Duodenal mucosa (tissue), 2 donors: ENCODE results near the gene C9orf40.
A peak's percentile ranks its signal among the peaks of the same experiment; 100 is the strongest.

Experiments
- H3K27ac ChIP-seq: one replicate; pipeline ENCODE4 v1.7.0; 2013; ENCODE audit warnings: low read depth, low read length
- H3K27me3 ChIP-seq, 2 donors: one replicate each; pipeline ENCODE4 v1.7.0; 2013; ENCODE audit warnings: low read length in 2 of 2, control low read depth in 1 of 2; ENCODE audit not compliant: insufficient read depth in 2 of 2, control insufficient read depth in 1 of 2
- H3K36me3 ChIP-seq, 2 donors: one replicate each; pipeline ENCODE4 v1.7.0; 2013; ENCODE audit warnings: low read length in 2 of 2, control low read depth in 1 of 2; ENCODE audit not compliant: insufficient read depth in 2 of 2, control insufficient read depth in 1 of 2
- H3K4me1 ChIP-seq, 2 donors: one replicate each; pipeline ENCODE4 v1.7.0; 2013; ENCODE audit warnings: low read length in 2 of 2, control low read depth in 1 of 2; ENCODE audit not compliant: insufficient read depth in 2 of 2, control insufficient read depth in 1 of 2
- H3K4me3 ChIP-seq, 2 donors: one replicate each; pipeline ENCODE4 v1.7.0; 2013; ENCODE audit warnings: low read length in 2 of 2, low read depth in 1 of 2
- H3K9ac ChIP-seq, 2 donors: one replicate each; pipeline ENCODE4 v1.7.0; 2013; ENCODE audit warnings: low read length in 2 of 2, low read depth in 1 of 2
- H3K9me3 ChIP-seq, 2 donors: one replicate each; pipeline ENCODE4 v1.7.0; 2013; ENCODE audit warnings: low read length in 2 of 2, control low read depth in 1 of 2; ENCODE audit not compliant: control insufficient read depth in 1 of 2

The C9orf40 gene

DNA sequence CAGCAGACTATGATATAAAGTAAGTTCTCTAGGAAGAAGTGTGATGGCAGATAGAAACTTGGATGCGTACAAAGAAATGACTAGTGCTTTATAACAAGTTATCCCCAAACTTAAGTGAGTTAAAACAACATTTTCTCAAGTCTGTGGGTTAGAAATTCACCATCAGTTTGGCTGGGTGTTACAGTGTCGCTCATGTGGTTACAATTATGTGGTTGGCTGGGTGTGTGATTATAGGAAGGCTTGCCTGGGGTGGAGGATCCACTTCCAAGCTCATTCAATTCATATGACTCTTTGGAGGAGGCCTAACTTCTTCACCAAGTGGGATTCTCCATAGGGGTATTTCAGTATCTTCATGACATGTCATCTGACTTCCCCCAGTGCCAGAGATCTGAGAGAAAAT is 10.3 kb upstream of the C9orf40 start:
- H3K9me3 ChIP-seq = peaks cover 0 to 3% of the 10 kb centered on the region in 2 donors
- H3K36me3 ChIP-seq = peaks cover 0 to 10% of the 10 kb centered on the region in 2 donors
- no peak overlapping the region for H3K27ac ChIP-seq
- no peaks in the 10 kb centered on the region for H3K4me1 ChIP-seq
- no peaks in the 10 kb centered on the region for H3K27me3 ChIP-seq
- H3K4me3 ChIP-seq = no peak overlapping the region
- H3K9ac ChIP-seq = no peak overlapping the region

GRCh38 chr9:74961496-74961895 is 8.8 kb upstream of the C9orf40 start:
- peaks cover 0 to 10% of the 10 kb centered on the region in 2 donors for H3K36me3 ChIP-seq
- no peak overlapping the region for H3K27ac ChIP-seq
- H3K4me1 ChIP-seq = no peaks in the 10 kb centered on the region
- peaks cover 0 to 3% of the 10 kb centered on the region in 2 donors for H3K9me3 ChIP-seq
- no peak overlapping the region for H3K4me3 ChIP-seq
- no peaks in the 10 kb centered on the region for H3K27me3 ChIP-seq
- no peak overlapping the region for H3K9ac ChIP-seq

GRCh38 chr9:74960561-74960960 is 7.8 kb upstream of the C9orf40 start:
- peaks cover 0 to 3% of the 10 kb centered on the region in 2 donors for H3K9me3 ChIP-seq
- H3K36me3 ChIP-seq = peaks cover 0 to 10% of the 10 kb centered on the region in 2 donors
- H3K9ac ChIP-seq = no peak overlapping the region
- no peaks in the 10 kb centered on the region for H3K4me1 ChIP-seq
- no peaks in the 10 kb centered on the region for H3K27me3 ChIP-seq
- H3K27ac ChIP-seq = no peak overlapping the region
- no peak overlapping the region for H3K4me3 ChIP-seq

DNA sequence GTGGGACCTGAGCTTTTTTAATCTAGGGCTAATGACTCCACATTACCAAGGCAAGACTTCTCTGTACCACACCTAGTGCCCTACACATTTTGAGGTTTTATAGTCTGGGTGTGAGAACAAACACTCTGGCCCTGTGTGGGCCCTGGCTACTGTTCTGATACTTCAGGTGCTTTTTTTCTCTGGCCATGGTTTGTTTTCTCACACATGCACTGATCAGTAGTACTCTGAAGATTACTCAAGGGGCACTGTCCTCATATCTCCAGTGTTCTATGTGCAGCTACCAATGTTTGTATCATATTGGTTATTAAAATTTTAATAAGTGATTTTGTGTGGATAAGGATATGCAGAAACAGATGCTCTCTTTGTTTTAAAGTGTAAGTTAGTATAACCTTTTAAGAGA is 5.9 kb upstream of the C9orf40 start:
- H3K9me3 ChIP-seq = peaks cover 0 to 3% of the 10 kb centered on the region in 2 donors
- H3K27me3 ChIP-seq = no peaks in the 10 kb centered on the region
- peaks cover 0 to 10% of the 10 kb centered on the region in 2 donors for H3K36me3 ChIP-seq
- H3K4me1 ChIP-seq = no peaks in the 10 kb centered on the region
- H3K9ac ChIP-seq = no peak overlapping the region
- no peak overlapping the region for H3K27ac ChIP-seq
- H3K4me3 ChIP-seq = no peak overlapping the region

DNA sequence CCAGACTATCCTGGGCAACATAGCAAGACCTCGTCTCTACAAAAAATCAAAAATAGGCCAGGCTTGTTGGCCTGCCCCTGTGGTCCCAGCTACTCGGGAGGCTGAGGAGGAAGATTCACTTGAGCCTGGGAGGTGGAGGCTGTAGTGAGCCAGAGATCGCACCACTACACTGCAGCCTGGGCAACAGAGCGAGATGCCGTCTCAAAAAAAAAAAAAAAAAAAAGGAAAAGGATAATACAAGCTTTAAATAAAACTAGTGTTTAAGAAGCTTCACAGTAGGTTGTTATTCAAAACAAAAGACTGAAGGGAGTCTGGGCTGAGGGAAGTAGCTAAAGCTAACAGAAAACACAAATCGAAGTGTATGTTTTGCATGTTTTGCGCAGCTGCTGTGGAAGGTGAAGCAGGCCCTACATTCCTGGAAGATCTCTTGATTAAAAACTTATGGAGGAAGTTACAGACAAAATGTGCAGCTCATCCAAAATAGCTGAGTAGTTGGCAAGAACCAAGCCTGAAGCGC is 581 bp upstream of the C9orf40 start:
- Histone ChIP-seq H3K36me3 (no peaks in the 10 kb centered on the region), H3K9ac (peak overlapping the region; percentile 91 to 92), H3K27me3 (no peaks in the 10 kb centered on the region), H3K4me1 (peaks cover 8 to 12% of the 10 kb centered on the region in 2 donors), H3K4me3 (peak overlapping the region; percentile 86 to 94), H3K27ac (peak overlapping the region; percentile 94), H3K9me3 (no peaks in the 10 kb centered on the region)

DNA sequence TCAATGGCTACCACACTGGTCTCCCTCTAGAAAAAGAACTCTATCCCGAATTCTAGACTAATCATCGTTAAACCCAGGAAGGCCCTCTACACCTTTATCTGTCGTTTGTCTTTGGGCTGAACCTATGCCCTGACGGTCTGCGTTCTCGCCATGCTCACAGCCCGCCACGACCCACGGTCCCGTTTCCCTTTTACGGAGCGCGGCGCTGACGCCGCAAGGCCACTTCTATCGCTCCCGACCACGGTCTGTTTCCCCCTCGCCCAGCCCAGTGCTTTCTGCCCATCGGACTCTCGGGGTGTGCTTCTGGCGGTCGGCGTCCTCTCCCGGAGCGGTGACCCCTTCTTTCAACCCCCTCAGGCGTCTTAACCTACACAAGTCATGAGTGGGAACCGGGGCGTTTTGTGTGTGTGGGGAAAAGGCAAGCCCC is 974 bp downstream of the C9orf40 start:
- H3K4me3 ChIP-seq = peak overlapping the region; percentile 94 to 98
- peak overlapping the region; percentile 76 for H3K27ac ChIP-seq
- peak overlapping the region; percentile 91 to 94 for H3K9ac ChIP-seq
- no peaks in the 10 kb centered on the region for H3K27me3 ChIP-seq
- H3K4me1 ChIP-seq = peaks cover 8 to 12% of the 10 kb centered on the region in 2 donors
- H3K36me3 ChIP-seq = no peaks in the 10 kb centered on the region
- H3K9me3 ChIP-seq = no peaks in the 10 kb centered on the region

DNA sequence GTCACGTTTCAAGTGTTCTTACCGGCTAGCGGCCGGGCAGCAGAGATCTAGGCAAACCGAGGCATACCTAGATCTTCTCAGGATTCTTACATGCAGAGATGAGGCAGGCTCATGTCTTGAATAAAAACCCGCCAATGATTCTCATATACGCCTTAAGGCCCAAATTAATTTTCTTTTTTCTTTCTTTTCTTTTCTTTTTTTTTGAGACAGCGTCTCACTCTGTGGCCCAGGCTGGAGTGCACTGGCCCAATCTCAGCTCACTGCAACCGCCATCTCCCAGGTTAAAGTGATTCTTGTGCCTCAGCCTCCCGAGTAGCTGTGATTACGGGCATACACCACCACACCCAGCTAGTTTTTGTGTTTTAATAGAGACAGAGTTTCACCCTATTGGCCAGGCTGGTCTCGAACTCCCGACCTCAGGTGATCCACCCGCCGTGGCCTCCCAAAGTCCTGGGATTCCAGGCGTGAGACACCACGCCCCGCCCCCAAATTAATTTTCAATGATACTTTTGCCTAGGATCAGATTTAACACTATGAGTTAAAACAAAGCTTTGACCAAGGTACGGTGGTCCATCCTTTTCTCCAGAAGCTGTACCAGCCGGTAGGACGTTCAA is 1.5 kb downstream of the C9orf40 start:
- peak overlapping the region; percentile 91 to 94 for H3K9ac ChIP-seq
- peak overlapping the region; percentile 94 to 98 for H3K4me3 ChIP-seq
- no peaks in the 10 kb centered on the region for H3K36me3 ChIP-seq
- no peaks in the 10 kb centered on the region for H3K9me3 ChIP-seq
- peaks cover 8 to 12% of the 10 kb centered on the region in 2 donors for H3K4me1 ChIP-seq
- no peaks in the 10 kb centered on the region for H3K27me3 ChIP-seq
- H3K27ac ChIP-seq = no peak overlapping the region

GRCh38 chr9:74949859-74950855 is 2.6 kb downstream of the C9orf40 start:
- Histone ChIP-seq H3K36me3 (no peaks in the 10 kb centered on the region), H3K27me3 (no peaks in the 10 kb centered on the region), H3K9me3 (no peaks in the 10 kb centered on the region), H3K27ac (no peak overlapping the region), H3K4me3 (no peak overlapping the region), H3K4me1 (peaks cover 8 to 12% of the 10 kb centered on the region in 2 donors), H3K9ac (no peak overlapping the region)

DNA sequence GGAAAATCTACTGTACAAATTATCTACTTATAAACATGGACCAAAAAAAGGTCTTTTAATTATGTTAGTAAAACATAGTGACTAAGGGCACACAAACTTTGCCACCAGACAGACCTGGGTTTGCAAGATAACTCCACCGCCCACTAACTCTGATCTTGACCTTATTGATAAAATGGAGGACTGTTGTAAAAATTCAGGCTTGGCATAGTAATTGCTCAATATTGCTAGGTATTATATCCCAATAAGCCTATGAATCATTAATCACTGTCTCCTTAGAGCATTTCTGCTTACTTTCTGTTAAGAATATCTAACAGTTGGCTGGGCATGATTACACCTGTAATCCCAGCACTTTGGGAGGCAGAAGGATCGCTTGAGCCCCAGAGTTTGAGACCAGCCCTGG is 3.8 kb downstream of the C9orf40 start:
- Histone ChIP-seq H3K27me3 (no peaks in the 10 kb centered on the region), H3K36me3 (no peaks in the 10 kb centered on the region), H3K9me3 (no peaks in the 10 kb centered on the region), H3K4me3 (no peak overlapping the region), H3K27ac (no peak overlapping the region), H3K9ac (no peak overlapping the region), H3K4me1 (peaks cover 8 to 12% of the 10 kb centered on the region in 2 donors)

- Histone ChIP-seq H3K36me3 (no peaks in the 10 kb centered on the region), H3K9me3 (no peaks in the 10 kb centered on the region), H3K27me3 (no peaks in the 10 kb centered on the region), H3K9ac (no peak overlapping the region), H3K4me3 (no peak overlapping the region), H3K27ac (no peak overlapping the region), H3K4me1 (peaks cover 8% of the 10 kb centered on the region in 2 donors)
Observed at GRCh38 chr9:74946686-74947085, 6.0 kb downstream of the C9orf40 start.
